Measurements from ENCODE around the gene CIROP.

GRCh38 chr14:23093526-23093925 lies 11.3 kb downstream of the CIROP start:
- TF ChIP-seq POLR2A (IDR thresholded peaks at IDR 0.05; ENCODE audit: low read depth, low read length) (no peak), POLR2AphosphoS5 (IDR thresholded peaks at IDR 0.05; ENCODE audit: low read depth, low read length) (no peak), TAF1 (IDR thresholded peaks at IDR 0.05; ENCODE audit: low read depth, low read length) (no peak), SPI1 (IDR thresholded peaks at IDR 0.05; ENCODE audit: low read depth, low read length) (no peak), PAX5 (IDR thresholded peaks at IDR 0.05; ENCODE audit: insufficient read depth, low read length, severe bottlenecking) (no peak), POU2F2 (IDR thresholded peaks at IDR 0.05; ENCODE audit: low read depth, low read length) (no peak)
